ENCODE results near the gene SCARB1.

GRCh38 chr12:124770728-124771127 is 92.9 kb downstream of the SCARB1 start:
- TF ChIP-seq CTCF (IDR thresholded peaks at IDR 0.05) (no peak), SIN3A (IDR thresholded peaks at IDR 0.05; ENCODE audit: borderline replicate concordance, insufficient read depth, low read depth, low read length) (no peak), REST (IDR thresholded peaks at IDR 0.05; ENCODE audit: insufficient read depth in 1 of 2, low read depth in 2 of 2, low read length in 1 of 2) (no peak)

Measured in Panc1 (cell line).